SK-N-SH (cell line): ENCODE data around the gene HAGH.

Experiments used
- EZH2phosphoT487 ChIP-seq: fragments of 200-600 bp; sonication (generic); IDR thresholded peaks from 2 replicates; pipeline ENCODE4 v1.6.1; 2017; ENCODE audit warnings: low read depth, mixed run types, mild to moderate bottlenecking, antibody characterized with exemption, moderate library complexity, borderline replicate concordance
- JUND ChIP-seq: IDR thresholded peaks from 2 replicates; pipeline ENCODE4 v1.4.0; 2012
- POLR2AphosphoS5 ChIP-seq: IDR thresholded peaks from 2 replicates; pipeline ENCODE4 v1.6.1; 2012; ENCODE audit warnings: low read depth, low read length
- TF ChIP-seq, protein P1 (sequence below): fragments of 200-600 bp; sonication (generic); IDR thresholded peaks from 2 replicates; pipeline ENCODE4 v1.6.1; 2017; ENCODE audit warnings: antibody characterized with exemption, mild to moderate bottlenecking, moderate library complexity

DNA sequence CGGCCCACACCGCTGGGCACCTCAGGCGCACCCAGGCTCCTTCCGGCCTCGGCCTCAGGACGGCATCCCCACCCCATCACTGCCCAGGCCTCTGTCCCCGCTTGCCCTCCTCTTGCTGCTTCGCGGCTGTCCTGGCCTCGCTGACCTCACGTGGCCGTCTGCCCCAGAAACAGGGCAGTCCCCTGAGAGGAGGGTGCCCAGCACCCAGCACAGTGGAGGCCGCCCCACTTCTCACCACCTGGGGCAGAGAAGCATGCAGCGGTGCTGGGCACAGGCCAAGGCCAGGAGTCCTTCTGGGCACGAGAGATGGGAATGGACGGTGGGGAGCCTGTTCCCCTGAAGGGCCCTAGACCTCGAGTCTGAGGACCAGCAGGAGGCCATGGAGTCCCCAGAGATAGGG lies 8.9 kb downstream of the HAGH start:
- TF ChIP-seq, protein P1, sequence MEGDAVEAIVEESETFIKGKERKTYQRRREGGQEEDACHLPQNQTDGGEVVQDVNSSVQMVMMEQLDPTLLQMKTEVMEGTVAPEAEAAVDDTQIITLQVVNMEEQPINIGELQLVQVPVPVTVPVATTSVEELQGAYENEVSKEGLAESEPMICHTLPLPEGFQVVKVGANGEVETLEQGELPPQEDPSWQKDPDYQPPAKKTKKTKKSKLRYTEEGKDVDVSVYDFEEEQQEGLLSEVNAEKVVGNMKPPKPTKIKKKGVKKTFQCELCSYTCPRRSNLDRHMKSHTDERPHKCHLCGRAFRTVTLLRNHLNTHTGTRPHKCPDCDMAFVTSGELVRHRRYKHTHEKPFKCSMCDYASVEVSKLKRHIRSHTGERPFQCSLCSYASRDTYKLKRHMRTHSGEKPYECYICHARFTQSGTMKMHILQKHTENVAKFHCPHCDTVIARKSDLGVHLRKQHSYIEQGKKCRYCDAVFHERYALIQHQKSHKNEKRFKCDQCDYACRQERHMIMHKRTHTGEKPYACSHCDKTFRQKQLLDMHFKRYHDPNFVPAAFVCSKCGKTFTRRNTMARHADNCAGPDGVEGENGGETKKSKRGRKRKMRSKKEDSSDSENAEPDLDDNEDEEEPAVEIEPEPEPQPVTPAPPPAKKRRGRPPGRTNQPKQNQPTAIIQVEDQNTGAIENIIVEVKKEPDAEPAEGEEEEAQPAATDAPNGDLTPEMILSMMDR = no peak
- no peak for TF ChIP-seq POLR2AphosphoS5
- no peak for TF ChIP-seq EZH2phosphoT487
- TF ChIP-seq JUND = no peak
